ENCODE results near the gene C13orf46. TPM values are rescaled to one million over a fixed set of nuclear protein-coding genes. Genes with fewer than 3 reads are reported as not detected.

C13orf46 gene
- total RNA-seq, 1 donor from 2014 or later = 0.29 TPM

DNA sequence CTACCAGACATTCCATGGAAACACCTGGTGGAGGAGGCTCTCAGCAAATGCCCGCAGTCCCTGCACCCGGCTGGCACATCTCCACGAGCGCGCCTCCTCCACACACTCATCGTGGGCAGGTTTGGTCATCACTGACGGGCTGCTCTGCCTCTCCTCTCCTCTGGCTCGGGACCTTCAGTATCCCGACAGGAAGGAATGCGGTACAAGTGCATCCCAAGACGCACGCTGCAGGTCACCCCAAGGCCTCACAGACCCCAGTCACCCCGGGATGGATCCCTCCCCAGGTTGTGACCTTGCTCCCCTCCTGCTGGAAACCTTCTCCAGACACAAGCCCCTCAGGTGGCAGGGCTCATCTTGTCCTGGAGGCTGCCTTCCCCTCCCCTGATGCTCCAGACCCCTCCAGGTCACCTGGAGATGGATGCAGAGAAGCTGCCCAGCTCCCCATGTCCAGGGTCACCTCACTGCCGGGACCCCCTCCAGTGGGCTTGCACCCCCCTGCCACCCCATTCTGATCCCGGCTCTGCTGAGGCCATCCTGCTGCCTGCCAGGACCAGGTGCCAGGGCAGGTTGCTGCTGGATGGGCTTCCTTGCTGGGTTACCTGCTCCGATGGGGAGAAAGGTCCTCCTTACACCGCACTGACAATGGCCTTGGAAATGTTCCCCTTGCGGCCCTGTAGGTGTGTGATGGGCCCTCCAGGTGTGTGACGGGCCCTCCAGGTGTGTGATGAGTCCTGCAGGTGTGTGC is 29.9 kb downstream of the C13orf46 start:
- Mint-ChIP-seq H3K27ac (no peak overlapping the region), H3K36me3 (no peaks in the 10 kb centered on the region), H3K27me3 (no peaks in the 10 kb centered on the region), H3K4me1 (ENCODE audit: unreplicated experiment) (no peaks in the 10 kb centered on the region), H3K4me3 (no peak overlapping the region), H3K9me3 (no peaks in the 10 kb centered on the region)
- no peak for DNase-seq (ENCODE audit: extremely low spot score, unreplicated experiment)
- TF ChIP-seq, protein P1, sequence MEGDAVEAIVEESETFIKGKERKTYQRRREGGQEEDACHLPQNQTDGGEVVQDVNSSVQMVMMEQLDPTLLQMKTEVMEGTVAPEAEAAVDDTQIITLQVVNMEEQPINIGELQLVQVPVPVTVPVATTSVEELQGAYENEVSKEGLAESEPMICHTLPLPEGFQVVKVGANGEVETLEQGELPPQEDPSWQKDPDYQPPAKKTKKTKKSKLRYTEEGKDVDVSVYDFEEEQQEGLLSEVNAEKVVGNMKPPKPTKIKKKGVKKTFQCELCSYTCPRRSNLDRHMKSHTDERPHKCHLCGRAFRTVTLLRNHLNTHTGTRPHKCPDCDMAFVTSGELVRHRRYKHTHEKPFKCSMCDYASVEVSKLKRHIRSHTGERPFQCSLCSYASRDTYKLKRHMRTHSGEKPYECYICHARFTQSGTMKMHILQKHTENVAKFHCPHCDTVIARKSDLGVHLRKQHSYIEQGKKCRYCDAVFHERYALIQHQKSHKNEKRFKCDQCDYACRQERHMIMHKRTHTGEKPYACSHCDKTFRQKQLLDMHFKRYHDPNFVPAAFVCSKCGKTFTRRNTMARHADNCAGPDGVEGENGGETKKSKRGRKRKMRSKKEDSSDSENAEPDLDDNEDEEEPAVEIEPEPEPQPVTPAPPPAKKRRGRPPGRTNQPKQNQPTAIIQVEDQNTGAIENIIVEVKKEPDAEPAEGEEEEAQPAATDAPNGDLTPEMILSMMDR (conservative IDR thresholded peaks at IDR 0.05) = no peak

DNA sequence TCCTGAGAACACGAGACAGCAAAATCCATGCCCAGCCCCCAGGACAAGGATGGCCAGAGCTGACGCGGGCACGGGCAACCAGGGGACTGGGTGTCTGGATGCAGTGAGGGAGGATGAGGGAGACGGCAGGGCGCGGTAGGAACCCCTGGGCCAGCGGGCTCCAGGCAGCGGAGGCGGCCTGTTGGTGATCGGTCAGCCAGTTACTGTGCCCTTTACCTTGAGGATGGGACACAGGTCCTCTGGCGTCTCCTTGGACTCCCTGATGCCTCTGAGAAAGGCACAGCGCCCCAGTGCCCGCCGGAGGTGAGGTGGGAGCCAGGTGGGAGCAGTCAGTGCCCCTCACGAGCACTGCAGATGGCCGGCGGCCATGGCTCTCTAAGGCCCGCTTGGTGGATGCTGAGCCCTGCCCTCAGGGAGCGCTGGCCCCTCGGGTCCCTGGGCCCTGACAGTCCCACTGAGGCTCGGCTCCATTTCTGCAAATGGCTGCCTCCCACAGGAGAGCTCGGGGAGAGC is 31.2 kb downstream of the C13orf46 start:
- no peak overlapping the region for H3K27ac Mint-ChIP-seq
- no peaks in the 10 kb centered on the region for H3K9me3 Mint-ChIP-seq
- peaks cover 3% of the 10 kb centered on the region for H3K27me3 Mint-ChIP-seq
- no peak overlapping the region for H3K4me3 Mint-ChIP-seq
- TF ChIP-seq, protein P1 (conservative IDR thresholded peaks at IDR 0.05) = no peak
- peaks cover 10% of the 10 kb centered on the region for H3K4me1 Mint-ChIP-seq (ENCODE audit: unreplicated experiment)
- no peaks in the 10 kb centered on the region for H3K36me3 Mint-ChIP-seq
- no peak for DNase-seq (ENCODE audit: extremely low spot score, unreplicated experiment)

DNA sequence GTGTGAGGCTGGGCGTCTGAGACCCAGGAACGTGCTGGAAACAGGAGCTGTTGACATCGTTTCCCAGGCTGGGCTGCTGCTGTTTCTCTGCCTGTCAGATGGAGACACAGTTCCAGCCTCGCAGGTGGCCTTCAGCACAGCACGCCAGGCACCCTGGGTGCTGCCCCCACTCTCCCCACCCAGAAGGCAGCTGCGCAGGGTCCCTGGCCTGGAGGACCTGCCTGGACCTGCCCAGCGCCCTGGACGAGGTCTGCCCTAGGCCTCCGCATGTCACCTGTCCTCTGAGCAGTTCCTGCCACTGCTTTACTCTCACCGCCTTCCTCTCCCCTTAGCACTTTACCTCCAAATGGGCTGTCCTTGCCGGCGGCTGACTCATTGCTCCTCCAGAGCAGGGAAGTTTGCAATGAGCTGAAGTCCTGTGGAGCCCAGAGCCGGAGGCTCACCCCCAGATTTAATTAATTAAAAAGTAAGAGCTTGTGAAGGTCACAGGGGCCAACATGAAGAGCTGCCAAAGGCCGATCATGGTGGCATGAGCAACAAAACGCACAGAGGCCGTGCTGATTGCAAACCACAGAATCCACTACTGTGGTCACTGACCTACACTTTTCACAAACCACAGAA is 32.2 kb downstream of the C13orf46 start:
- H3K4me1 Mint-ChIP-seq (ENCODE audit: unreplicated experiment) = peaks cover 14% of the 10 kb centered on the region
- no peak overlapping the region for H3K4me3 Mint-ChIP-seq
- DNase-seq (ENCODE audit: extremely low spot score, unreplicated experiment) = no peak
- H3K27ac Mint-ChIP-seq = no peak overlapping the region
- no peaks in the 10 kb centered on the region for H3K36me3 Mint-ChIP-seq
- H3K27me3 Mint-ChIP-seq = peaks cover 3% of the 10 kb centered on the region
- TF ChIP-seq, protein P1 (conservative IDR thresholded peaks at IDR 0.05) = no peak
- H3K9me3 Mint-ChIP-seq = no peaks in the 10 kb centered on the region

DNA sequence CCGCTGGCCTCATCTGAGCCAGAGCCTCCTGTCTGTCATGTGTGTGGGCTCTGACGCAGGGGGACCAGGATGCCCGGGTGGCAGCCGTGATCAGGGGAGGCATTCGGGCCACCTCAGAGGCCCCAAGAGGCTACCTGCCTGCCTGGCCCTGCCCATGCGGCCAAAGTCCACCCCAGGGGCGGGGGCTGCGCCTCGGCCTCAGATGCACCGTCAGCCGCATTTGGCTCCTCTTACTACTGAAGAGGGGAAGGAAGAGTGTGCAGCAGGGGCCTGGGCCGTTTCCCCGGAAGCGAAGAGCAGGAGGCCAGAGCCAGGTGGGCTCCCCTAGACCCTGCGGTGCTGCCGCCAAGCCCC is 34.0 kb downstream of the C13orf46 start:
- no peak for DNase-seq (ENCODE audit: extremely low spot score, unreplicated experiment)
- H3K27ac Mint-ChIP-seq = no peak overlapping the region
- no peaks in the 10 kb centered on the region for H3K36me3 Mint-ChIP-seq
- H3K4me3 Mint-ChIP-seq = no peak overlapping the region
- peaks cover 19% of the 10 kb centered on the region for H3K4me1 Mint-ChIP-seq (ENCODE audit: unreplicated experiment)
- no peaks in the 10 kb centered on the region for H3K9me3 Mint-ChIP-seq
- peaks cover 7% of the 10 kb centered on the region for H3K27me3 Mint-ChIP-seq
- TF ChIP-seq, protein P1 (conservative IDR thresholded peaks at IDR 0.05) = no peak

DNA sequence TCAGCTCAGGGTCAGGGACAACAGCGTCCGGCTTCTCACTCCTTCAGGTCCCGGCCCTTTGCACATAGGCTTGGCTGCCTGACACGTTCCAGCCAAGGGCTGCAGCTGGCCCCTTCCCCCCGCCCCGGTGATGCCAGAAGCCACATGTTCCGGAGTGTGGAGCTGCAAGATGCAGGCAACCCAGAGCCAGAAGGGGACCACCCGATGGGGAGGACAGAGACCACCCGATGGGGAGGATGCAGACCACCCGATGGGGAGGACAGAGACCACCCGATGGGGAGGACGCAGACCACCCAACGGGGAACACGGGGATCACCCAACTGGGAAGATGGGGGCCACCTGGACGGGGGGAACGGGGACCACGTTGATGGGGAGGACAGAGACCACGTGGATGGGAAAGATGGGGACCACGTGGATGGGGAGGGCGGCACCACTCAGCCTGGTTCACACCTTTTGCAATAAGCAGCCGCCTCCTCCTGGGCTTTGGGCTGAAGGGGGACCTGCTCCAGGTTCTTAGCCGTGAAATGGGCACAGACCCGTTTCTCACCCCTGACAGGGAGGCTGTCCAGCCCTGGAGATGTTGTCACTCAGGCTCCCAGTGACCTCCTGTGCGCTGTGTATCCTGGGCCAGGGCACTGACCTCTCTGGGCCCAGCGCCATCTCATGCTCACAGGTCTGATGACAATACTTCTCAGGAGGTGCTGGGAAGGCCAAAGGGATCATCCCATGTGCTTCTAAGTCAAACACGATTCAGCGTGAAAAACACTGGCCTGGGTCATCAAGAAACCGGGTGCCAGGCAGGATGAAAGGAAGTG is 34.5 kb downstream of the C13orf46 start:
- TF ChIP-seq, protein P1 (conservative IDR thresholded peaks at IDR 0.05) = no peak
- peaks cover 7% of the 10 kb centered on the region for H3K27me3 Mint-ChIP-seq
- no peak overlapping the region for H3K4me3 Mint-ChIP-seq
- H3K9me3 Mint-ChIP-seq = no peaks in the 10 kb centered on the region
- DNase-seq (ENCODE audit: extremely low spot score, unreplicated experiment) = no peak
- H3K4me1 Mint-ChIP-seq (ENCODE audit: unreplicated experiment) = peaks cover 19% of the 10 kb centered on the region
- no peak overlapping the region for H3K27ac Mint-ChIP-seq
- no peaks in the 10 kb centered on the region for H3K36me3 Mint-ChIP-seq
